GM19035 (cell line): ENCODE data around the gene PRPF18.

Experiments used
- ATAC-seq: cut with Tn5 transposase; IDR thresholded peaks from one replicate; pipeline ENCODE4 v1.9.1; 2021; ENCODE audit not compliant: unreplicated experiment

PRPF18 gene

DNA sequence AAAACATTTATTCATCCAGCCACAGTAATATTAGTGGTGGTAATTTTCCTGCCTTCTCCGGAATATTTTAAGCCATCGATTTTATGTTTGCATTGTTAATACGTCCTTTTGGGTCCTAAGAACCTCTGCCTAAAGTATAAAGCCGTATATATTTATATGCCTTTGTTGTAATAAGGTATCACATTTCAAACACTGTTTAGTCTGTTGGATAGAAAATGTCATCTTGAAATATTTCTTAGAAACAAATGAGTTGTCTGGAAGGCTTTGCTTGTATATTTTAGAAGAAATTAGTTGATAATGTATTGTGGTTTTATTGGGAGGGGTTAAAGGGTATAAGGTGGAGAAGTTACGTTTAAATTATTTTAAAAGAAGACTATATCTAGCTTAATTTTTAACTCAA lies 11.1 kb downstream of the PRPF18 start:
- no peak for ATAC-seq

DNA sequence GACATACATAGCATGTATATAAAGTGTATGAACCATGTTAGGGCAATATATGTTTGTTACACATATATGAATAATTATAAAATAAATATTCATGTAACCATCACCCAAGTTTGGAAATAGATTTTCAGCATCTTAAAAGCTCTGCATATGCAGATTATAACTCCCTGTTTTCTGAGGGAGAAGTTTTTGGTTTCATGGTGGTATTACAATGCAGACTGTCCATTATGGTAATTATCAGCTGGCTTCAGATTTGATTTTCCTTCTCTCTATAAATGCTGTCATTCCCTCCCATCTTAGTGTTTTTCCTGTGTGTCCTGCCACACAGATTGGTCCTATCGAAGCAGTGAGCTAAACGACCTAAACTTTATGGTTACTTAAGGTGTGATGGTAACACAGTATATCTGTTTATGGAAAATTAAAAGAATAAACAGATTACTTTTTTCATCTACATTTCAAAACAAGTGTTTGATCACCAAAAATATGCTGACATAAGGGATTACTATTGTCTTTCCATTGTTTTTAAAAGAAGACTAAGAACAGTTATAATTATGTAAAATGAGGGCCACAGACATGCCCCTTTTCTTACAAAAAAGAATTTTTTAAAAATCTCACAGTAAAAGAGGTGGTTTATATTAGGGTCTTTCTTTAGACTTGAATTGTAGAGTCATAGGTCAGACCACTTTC lies 17.7 kb downstream of the PRPF18 start:
- ATAC-seq: no peak

DNA sequence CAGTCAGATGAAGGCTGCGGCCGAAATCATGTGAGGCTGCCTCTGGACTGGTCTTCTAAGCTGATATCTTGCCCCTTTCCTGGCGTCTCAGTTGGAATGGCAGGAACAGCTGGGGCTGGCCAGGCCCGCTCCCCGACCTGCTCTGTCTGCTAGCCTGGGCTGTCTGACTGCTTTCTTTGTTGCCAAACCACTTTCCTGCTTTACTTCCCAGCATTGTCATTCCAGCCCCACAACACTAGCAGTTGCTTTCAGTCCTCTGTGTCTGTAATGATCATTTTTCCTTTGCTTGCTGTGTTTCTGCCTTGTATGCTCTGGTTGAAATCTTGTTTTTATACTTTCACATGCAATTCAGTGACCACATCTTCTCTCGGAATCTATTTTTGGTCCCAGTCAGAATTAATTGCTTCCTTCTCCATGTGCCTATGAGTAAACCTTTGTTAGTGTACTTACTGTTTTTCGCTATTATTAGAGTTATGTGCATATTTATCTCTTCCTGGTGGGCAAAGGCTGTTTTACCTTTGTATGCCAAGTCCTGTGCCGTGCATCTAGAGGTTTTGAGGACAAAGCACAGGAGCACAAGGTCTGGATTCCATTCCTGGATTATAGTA lies 21.6 kb downstream of the PRPF18 start:
- ATAC-seq: no peak

DNA sequence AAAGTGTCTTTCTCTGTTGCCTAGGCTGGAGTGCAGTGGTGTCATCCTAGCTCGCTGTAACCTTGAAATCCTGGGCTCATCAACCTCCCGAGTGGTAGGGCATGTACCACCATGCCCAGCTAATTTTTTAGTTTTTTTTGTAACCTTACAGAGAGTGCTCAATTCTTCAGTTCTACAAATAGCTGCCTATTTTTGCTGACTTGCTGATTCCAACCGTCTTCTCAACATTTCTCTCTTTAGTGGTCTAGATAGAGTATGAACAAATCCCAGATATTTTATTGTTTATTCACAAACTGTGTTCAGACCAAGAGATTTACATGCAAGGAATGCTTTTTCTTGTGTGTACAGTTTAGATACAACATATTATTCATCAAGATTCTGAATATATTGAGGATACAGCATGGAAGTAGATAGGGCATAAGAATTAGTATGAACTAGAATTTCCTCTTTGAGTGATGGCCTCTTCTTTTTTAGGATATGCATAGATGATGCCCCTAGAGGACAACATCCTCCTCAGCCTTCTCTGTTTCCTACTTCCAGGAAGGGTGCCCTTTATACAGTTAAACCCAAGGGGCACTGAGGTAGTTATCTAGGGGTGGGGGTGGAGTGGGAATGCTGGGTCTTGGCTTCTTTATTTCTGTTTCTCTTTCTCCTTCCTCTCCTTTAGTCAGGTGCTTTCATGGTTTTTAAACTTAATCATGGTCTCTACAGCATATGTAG lies 26.0 kb downstream of the PRPF18 start:
- no peak for ATAC-seq

DNA sequence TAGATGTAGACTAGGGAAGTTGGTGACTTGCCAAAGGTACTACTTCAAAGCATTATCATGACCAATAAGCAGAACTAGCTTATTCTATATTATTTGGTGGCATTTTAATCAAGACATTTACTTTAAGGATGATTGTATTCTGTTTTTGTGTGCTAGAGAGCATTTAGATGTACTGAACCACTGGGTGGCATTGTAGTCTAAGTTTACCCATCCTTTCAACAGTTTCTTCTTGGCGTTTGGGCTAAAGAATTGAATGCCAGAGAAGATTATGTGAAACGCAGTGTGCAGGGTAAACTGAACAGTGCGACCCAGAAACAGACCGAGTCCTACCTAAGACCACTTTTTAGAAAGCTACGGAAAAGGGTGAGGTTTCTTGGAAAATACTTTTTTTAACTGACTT lies 26.8 kb downstream of the PRPF18 start:
- no peak for ATAC-seq

DNA sequence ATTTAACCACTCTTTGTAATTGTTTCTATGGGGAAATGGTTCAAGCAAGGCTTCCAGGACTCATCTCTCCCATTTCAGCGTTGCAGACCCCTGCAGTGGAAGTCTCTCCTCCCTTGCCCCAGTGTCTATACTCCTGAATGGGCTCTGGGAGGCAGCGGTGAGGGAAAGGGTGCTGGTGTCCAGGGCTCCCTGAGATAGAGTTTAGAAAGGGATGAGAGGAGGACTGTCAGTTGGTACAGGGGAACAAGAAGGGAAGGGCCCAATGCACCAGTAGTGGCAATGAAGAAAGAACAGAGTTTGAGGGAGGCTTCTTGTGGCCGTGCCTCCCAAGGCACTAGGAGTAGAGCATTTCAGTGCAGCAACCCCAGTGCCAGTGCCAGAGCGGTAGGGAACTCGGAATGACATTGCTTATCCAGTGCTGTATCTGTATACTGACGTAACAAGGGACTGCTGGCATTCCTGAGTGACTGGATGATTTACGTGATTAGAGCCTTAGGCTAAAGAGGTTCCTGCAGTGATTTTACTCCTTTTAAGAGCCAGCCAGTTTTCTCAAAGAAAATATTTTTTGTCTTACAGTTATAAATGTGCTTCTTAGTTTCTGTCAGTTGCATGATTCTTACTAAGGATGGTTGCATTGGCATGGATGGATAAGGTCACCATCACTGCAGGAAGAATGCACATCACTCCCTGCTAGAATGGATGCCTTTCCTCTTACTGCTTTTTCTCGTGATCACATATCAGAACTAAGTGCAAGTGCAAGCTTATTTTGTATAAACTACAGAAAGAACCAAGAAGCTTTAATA lies 28.0 kb downstream of the PRPF18 start:
- ATAC-seq: no peak

DNA sequence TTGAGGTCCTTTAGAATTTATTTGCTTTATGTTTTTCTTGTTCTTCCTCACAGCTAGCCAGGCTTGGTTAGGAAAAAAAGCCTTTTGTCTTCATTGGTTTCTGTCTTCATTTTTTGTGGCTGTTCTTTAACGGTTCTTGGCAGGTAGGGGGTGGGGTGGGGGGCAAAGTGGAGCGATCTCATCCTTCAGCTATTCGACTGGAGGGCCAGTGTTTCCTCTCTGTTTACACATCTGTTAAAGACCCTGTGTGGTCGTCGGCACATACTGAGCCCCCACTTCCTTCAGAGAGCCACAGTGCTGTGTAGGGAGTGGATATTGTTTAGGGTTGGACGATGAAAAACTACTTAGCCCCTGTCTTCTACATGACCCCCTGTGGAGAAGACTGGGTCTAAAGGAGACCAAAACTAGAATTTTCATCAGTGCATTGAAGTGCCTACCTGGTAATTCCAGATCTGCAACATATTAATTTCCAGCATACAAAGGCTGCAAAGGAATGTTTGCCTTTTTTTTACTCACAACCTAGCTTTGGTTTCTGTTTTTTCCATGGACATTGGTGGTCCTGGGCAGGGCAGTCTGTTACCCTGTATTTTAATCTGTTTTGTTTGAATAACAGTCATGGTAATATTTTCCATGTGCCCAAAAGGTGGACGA lies 29.0 kb downstream of the PRPF18 start:
- ATAC-seq: no peak

DNA sequence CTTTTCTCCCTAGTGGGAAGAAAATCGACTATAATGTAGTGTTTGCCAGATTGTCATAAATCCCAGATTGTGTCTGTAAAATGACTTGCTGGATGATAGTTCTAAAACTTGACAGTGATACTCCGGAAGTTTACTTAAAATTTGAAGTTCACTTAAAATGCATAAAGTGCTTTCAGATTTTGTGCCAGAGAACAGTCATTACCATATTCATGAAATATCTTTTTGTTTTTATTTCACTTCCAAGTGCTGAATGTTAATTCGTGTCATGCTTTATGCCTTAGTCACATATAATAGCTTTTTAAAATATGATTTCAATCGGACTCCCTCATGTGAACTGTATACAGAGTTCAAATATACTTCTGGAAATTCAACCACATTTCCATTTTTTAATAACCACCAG lies 30.4 kb downstream of the PRPF18 start:
- ATAC-seq: no peak

DNA sequence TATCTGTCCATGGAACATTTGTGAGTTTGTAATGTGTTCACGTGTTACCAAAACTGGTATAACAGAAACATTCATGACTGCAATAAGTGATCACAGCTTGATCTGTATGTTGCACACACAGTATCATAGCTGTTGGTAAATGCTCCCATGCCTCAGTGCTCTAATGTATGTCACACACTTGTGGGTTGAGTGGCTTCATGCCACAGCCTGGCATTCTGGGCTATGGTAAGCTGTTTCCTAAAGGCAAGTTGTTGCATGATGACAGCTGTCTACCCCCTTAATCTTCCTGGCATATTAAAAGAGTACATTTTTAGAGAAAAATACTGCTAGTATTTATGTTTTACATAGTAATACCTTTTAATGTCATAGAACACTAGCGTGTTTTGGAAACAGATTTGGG lies 35.2 kb downstream of the PRPF18 start:
- no peak for ATAC-seq

DNA sequence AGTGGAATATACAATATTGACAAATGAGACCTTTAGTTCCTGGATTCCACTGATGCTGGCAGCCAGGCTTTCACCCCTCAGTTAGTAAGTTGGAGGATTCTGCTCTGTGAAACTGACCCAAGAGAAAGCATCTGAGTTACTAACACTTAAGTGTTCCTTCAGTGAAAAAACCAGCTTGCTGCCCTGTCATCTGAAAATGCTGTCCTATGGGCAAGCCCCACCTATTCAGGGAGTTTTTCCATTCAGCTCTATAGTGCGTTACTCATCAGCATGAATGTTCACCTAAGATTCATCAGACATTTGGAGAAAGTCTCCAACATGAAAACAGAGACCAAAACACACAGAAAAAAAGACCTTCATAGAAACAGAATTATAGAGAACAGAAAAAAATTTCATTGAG lies 37.9 kb downstream of the PRPF18 start:
- no peak for ATAC-seq

DNA sequence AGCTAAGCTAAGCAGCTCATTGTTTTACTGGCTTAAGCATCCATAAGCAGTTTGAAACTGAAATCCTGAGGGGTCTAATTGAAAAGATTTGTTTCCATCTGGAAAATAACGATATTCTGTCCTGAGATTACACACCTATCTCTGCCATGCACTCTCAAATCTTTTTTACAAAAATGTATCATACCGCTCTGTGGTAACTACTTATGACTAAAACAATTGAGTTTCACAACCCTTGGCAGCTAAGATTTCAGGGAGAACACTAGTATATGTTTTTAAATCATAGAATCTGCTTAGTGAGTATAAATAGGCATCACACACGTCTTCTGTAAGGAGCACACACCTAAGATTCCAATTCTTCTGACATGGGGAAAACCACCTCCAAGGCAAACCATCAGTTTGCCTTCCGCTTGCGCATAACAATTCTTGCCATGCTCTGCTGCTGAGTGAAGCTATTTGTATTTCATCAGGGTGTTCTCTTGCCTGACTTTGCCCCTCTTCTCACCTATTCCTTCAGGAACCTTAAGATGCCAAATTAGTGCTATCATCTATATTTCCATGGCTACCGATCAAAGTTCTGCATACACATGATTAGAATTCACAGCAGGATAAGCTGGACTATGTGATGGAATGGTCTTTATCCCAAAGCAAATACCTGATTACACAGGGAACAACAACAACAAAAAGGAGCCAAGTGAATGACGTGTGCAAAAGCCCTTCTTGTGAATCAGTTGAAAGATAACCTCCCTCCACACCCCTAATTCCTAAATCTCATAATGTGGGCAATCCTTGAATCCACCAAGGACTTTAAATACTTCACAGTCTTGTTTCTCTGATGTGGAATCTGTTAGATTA lies 40.9 kb downstream of the PRPF18 start:
- ATAC-seq: no peak

DNA sequence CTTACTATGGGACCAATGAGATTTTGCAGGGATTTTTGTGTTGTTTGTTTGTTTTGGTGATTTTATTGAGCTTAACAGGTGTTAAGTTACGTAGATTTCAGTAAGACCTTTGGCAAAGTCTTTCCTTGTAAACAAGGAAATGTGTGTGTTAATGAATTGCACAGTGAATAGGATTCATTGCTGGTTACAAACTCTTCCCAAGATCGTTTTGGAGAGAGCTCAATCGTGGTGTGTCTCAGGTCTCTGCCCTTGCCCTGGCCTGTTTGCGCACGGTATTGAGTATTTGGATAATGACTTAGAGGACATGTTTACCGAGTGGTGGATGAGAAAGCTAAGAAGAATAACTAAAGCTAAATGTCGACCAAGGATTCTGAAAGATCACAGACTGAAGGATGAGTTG lies 41.9 kb downstream of the PRPF18 start:
- no peak for ATAC-seq

DNA sequence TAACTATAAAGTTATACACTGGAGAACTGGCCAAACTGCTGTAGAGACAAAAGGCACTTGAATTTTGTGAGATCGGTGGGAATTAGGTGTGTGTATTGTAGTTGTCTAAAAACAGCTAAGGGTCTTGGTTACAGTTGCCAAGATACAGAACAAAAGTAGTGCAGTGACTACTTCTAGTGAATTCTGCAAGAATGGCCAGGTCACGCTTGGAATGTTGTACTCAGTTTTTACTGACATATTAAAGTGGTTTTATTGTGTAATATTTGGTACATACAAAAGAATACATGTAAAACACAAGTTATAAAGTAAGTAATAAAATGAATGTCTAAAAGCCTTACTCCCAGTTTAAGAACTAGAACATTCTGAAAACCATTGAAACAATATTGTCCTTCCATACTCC lies 42.4 kb downstream of the PRPF18 start:
- no peak for ATAC-seq

DNA sequence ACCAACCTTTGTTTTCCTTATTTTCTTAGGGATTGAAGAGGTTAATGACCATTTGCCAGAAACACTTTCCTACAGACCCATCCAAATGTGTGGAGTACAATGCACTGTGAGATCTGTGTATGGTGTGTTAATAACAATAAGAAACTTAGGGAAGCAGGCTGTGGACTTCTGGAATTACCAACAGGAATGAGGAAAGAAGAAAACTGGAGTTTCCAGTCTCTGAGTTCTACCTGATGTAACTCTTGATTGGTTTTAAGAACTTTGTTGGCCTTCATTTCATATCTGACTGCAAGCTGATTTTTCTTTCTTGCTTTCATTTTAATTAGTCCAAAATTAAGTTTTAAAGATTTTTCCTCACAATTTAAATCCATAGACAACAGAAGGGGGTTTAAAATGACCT lies 43.5 kb downstream of the PRPF18 start:
- ATAC-seq: no peak

DNA sequence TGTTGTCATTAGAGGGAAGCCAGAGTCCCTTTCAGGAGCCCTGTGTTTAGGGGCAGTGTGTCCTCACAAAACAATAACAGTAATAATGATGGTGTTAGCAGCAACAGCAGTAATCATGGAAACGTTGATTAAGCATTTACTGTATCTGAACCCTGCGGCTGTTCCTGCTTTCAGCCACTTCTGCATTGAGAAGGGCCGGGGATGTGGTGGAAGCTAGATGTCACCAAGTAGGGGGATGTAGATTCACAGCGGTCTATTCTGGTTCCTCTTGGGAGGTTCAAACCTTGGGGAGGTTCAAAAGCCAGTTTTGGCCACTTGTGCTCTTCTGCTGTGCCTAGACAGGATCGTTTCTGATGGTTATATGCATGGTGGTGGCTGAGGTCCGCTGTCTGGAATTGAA lies 44.8 kb downstream of the PRPF18 start:
- ATAC-seq: no peak

DNA sequence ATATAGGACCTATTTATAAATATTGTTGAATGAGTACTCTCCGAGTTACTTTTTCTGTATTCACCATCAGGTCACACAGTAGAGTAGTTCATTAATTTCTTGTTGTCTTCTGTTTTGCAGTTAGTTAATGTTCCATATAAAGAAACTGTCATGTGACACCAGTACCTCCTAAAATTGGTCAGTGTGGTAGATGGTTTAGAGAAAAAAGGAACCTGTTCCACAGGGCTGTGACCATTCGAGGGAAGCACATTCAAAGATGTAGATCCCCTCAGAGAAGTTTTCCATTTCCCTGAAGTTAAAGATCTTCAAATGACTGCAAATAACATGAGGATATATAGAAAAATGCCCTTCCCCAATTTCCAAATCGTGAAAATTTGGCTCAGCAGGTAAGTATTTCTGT lies 45.7 kb downstream of the PRPF18 start:
- no peak for ATAC-seq

DNA sequence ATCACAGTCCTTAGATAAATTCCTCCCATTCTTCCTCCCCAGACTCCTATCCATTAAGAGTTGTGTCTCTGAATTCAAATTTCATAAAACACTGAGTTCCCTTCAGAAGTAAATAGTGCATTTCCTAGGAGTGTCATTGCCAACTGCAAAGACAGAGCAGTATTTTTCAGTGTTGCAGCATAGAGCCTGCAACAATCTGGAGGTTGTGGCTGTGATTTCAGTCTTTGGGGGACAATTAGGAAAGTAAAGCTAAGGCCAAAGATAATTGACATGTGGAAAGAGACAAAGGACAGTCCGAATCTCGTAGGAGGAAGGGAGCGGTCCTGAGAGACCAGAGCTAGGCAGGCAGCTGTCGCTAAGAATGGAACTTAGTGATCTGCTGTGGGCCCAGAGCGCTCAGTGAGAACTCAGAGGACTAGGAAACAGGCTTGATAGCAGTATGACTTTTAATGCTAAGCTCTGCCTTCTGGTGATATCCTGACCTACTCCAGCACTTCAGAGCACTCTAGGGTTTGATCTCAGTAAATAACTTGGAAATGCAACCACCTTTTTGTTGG lies 46.2 kb downstream of the PRPF18 start:
- no peak for ATAC-seq

DNA sequence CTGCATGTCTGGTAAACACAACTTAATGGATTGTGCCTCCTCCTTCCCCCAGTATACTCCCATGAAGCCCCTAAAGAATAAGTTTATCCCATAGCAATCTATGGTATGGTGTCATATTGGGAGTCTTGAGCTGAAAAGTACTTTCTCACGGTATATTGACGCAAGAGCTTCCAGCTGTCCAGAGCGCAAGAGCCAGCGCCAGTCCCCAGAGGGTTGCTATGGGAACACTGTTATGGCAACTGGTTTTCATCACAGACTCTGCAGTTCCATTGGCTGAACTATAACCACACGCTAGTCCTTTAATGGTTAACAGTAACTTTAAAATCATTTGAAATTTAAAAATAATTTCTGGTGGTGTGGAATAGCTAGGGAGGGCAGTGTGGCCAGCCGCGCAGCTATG lies 46.9 kb downstream of the PRPF18 start:
- no peak for ATAC-seq

DNA sequence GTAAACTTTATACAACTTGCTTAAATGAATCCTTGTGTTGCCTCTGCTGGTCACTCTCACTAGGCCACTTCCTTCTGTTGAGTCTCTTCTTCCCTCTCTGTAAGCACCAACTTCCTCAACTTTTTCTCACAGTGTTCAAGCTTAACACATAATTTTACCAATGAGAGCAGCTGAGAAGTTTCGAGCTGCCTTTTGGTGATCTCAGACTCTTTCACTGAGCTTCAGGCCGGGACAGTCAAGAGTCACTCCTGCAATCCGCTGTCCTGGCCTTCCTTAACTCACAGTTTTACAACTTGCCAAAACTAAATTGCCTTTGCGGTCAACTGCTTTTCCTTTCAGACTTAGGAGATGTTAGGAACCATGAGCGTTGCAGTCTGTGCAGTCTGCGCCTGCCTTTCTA lies 47.4 kb downstream of the PRPF18 start:
- no peak for ATAC-seq

DNA sequence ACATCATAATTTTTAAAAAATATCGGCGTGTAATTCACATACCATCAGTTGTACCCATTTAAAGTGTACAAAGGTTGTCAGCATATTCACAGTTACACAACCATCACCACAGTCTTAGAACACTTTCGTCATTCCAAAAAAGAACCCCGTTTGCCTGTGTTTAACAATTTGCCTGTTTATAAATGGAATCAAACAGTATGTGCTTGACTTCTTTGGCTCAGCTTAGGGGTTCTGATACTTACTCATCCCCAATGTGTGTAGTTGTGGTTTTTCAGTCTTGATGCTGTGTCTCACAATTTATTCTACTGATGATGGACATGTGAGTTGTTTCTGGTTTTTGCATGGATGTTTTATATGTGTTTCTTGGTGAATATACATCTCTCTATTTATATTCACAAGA lies 50.0 kb downstream of the PRPF18 start:
- no peak for ATAC-seq
